Neutrophil (primary cell): Measurements from ENCODE around the gene LCMT1.
"Not testable (repeated sequence)": the region's sequence is repeated elsewhere in the genome, so short reads cannot be mapped to it uniquely, and the experiment has no call there.

Source experiments
- H3K27ac ChIP-seq: fragments of 200-600 bp; sonication (generic); 2 replicates; pipeline ENCODE4 v1.5.1; 2016; ENCODE audit warnings: mild to moderate bottlenecking, moderate library complexity
- H3K27me3 ChIP-seq: fragments of 200-600 bp; sonication (generic); 2 replicates; pipeline ENCODE4 v1.6.0; 2016; ENCODE audit warnings: mild to moderate bottlenecking
- H3K36me3 ChIP-seq: fragments of 200-600 bp; sonication (generic); 2 replicates; pipeline ENCODE4 v1.5.1; 2017
- H3K4me1 ChIP-seq, 2 experiments: fragments of 200-600 bp in 1 of 2; sonication (generic) in 1 of 2; 1 replicate in 1 of 2; 2 replicates in 1 of 2; pipeline versions ENCODE4 v1.5.1 to v1.6.1; 2013 to 2016; ENCODE audit warnings: low read depth in 1 of 2, low read length in 1 of 2, mild to moderate bottlenecking in 1 of 2, moderate library complexity in 1 of 2; ENCODE audit not compliant: control insufficient read depth in 1 of 2, insufficient read depth in 1 of 2
- H3K4me3 ChIP-seq, 2 experiments: fragments of 200-600 bp in 1 of 2; sonication (generic) in 1 of 2; 1 replicate in 1 of 2; 2 replicates in 1 of 2; pipeline ENCODE4 v1.5.1; 2013 to 2016; ENCODE audit warnings: low read depth in 1 of 2, low read length in 1 of 2, mild to moderate bottlenecking in 1 of 2, moderate library complexity in 1 of 2
- H3K9me3 ChIP-seq: fragments of 200-600 bp; sonication (generic); 2 replicates; pipeline ENCODE4 v1.5.1; 2016
- CTCF ChIP-seq: fragments of 200-600 bp; sonication (generic); IDR thresholded peaks from 2 replicates; pipeline ENCODE4 v1.5.1; 2016; ENCODE audit warnings: antibody characterized with exemption

LCMT1 gene

GRCh38 chr16:25165284-25165683 is 53.7 kb downstream of the LCMT1 start:
- Histone ChIP-seq H3K27ac (no peak overlapping the region), H3K4me3 (no peak overlapping the region), H3K9me3 (no peaks in the 10 kb centered on the region), H3K36me3 (peaks cover 85% of the 10 kb centered on the region), H3K4me1 (no peaks in the 10 kb centered on the region), H3K27me3 (no peaks in the 10 kb centered on the region)
- TF ChIP-seq CTCF, result no peak

GRCh38 chr16:25167920-25168319 is 56.4 kb downstream of the LCMT1 start:
- not testable (repeated sequence) for H3K4me3 ChIP-seq, H3K9me3 ChIP-seq, H3K27ac ChIP-seq, H3K27me3 ChIP-seq, H3K4me1 ChIP-seq
- H3K36me3 ChIP-seq, result peaks cover 92% of the 10 kb centered on the region

GRCh38 chr16:25171390-25171789 is 59.8 kb downstream of the LCMT1 start:
- TF ChIP-seq CTCF, result no peak
- H3K4me1 ChIP-seq, result no peaks in the 10 kb centered on the region
- no peaks in the 10 kb centered on the region for H3K27me3 ChIP-seq
- no peak overlapping the region for H3K4me3 ChIP-seq
- H3K27ac ChIP-seq, result no peak overlapping the region
- no peaks in the 10 kb centered on the region for H3K9me3 ChIP-seq
- peaks cover 82% of the 10 kb centered on the region for H3K36me3 ChIP-seq

GRCh38 chr16:25172831-25173230 is 61.3 kb downstream of the LCMT1 start:
- no peak overlapping the region for H3K4me3 ChIP-seq
- no peaks in the 10 kb centered on the region for H3K27me3 ChIP-seq
- no peaks in the 10 kb centered on the region for H3K9me3 ChIP-seq
- peaks cover 0 to 5% of the 10 kb centered on the region in 2 experiments for H3K4me1 ChIP-seq
- TF ChIP-seq CTCF, result no peak
- peaks cover 72% of the 10 kb centered on the region for H3K36me3 ChIP-seq
- no peak overlapping the region for H3K27ac ChIP-seq

GRCh38 chr16:25174285-25174684 is 62.7 kb downstream of the LCMT1 start:
- no peak for TF ChIP-seq CTCF
- Histone ChIP-seq H3K36me3 (peaks cover 69% of the 10 kb centered on the region), H3K9me3 (no peaks in the 10 kb centered on the region), H3K4me3 (no peak overlapping the region), H3K4me1 (peaks cover 0 to 8% of the 10 kb centered on the region in 2 experiments), H3K27ac (no peak overlapping the region), H3K27me3 (no peaks in the 10 kb centered on the region)

GRCh38 chr16:25176136-25176535 is 64.6 kb downstream of the LCMT1 start:
- Histone ChIP-seq H3K27ac (no peak overlapping the region), H3K9me3 (no peaks in the 10 kb centered on the region), H3K4me1 (peaks cover 0 to 8% of the 10 kb centered on the region in 2 experiments), H3K27me3 (no peaks in the 10 kb centered on the region), H3K36me3 (peaks cover 51% of the 10 kb centered on the region), H3K4me3 (no peak overlapping the region)
- TF ChIP-seq CTCF, result no peak
